AG09319 (cell line): ENCODE results near the gene ZSCAN25.

Experiments
- DNase-seq: peaks from one replicate; pipeline ENCODE4 v3.0.0-alpha.2; 2010; ENCODE audit warnings: low read depth; ENCODE audit errors: extremely low read depth
- CTCF ChIP-seq: IDR thresholded peaks from 2 replicates; pipeline ENCODE4 v1.5.1; 2011; ENCODE audit warnings: low read depth, mild to moderate bottlenecking, inconsistent platforms, low read length, moderate library complexity

ZSCAN25 gene

GRCh38 chr7:99679400-99680191 lies 62.9 kb downstream of the ZSCAN25 start, which contains the start of gene CYP3A5:
TSS of gene CYP3A5 (minus strand) at chr7:99679996. CDS start at chr7:99679896, 100 bp downstream.
- DNase-seq, result no peak
- no peak for TF ChIP-seq CTCF
